Activated T-cell treated with anti-CD3 and anti-CD28 coated beads for 1 hour (primary cell): ENCODE results near the gene OPCML.

Source experiments
- DNase-seq: peaks from one replicate; pipeline ENCODE4 v3.0.0-alpha.2; 2020; ENCODE audit warnings: low read depth

The OPCML gene

DNA sequence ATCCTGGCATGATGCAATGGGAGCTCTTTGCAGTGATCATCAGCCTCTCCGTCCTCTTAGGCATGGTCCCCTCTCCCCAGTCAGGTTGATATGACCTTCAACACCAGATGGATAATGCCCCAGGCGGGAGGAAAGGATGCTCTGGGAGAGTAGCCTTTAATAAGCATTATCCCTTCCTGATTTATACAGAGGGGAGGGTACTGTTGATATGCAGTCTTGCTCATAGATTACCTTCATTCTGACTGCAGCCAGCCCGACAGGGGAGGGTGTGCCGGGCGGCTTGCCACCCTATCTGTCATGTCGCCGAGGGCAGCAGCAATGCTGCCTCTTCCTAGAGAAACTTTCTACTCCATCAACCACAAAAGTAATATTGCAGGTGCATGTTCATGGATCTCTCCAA, 497.4 kb downstream of the OPCML start:
- no peak for DNase-seq

DNA sequence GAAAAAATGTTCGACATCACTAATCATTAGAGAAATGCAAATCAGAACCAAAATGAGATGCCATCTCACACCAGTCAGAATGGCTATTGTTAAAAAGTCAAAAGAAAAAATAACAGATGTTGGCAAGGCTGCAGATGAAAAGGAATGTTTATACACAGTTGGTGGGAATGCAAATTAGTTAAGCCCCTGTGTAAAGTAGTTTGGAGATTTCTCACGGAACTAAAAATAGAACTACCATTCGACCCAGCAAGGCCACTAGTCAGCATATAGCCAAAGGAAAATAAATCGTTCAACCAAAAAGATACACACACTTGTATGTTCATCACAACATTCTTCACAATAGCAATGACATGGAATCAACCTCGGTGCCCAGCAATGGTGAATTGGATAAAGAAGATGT, 503.2 kb downstream of the OPCML start:
- no peak for DNase-seq

DNA sequence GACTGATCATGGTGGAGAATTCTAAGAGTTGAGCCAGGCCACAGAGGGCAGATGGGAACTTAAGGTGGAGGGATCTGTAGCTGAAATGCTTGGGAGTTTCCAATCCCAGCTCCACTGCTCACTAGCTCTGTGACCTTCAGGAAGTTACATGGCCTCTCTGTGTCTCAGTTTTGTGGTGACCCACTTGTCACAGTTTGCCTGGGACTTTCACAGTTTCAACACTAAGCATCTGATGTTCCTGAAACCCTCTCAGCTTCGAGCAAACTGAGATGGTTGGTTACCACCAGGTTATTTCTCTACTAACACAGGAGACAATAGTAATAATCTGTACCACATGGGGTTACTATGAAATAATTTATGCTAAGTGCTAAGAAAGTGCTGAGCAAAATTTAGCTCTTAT, 505.3 kb downstream of the OPCML start:
- no peak for DNase-seq

DNA sequence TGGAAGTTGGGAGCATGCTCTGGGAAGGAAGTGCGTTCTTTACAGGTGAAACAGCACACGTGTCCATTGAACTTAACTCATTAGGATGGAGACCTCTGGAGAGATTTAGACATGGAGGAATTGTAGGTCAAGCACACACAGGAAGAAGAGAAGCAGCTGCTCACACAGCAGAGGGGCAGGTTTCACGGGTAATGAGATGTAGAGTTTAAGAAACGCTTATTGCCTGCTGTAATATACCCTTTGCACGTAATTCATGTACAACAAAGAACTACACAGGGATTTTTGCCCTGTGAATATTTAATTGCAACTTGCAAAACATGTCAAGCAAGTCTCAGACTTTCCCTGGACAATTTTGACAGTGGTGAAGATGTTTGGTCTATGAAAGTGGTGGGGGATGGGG, 508.0 kb downstream of the OPCML start:
- no peak for DNase-seq

DNA sequence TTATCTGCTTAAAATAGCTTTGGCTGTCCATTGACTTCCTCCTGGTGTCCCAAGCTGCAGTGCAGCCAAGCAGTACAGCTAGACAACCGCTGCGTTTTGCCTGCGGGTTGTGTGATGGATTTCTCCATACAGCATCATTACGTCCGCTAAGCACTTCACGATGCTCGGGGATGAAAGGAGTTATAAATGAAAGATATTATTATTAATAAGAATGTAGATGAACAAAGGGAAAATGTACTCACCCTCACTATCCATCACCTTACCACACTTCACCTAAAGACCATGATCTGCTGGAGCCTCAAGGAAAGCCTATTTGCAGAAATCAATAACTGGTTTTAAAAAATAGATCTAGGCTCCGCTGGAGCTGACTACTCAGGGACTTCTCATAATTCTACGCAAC, 509.1 kb downstream of the OPCML start:
- no peak for DNase-seq

DNA sequence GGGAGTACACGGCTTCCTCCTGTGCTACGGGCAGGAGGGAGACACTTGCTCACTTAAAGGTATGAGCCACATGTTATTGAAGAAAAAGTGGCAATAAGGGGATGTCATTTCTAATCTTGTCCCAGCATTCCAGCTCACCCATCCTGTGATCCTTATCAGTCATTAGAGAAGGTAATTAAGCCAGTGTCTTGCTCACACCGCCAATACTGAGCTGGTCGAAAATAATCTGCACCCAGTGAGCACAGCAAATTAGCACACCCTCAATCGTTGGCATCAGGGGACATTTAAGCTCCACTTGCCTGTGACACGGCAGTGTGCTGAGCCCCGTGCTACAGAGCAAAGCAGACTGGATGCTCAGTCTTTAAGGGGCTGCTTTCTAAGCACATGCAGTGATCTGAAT, 510.7 kb downstream of the OPCML start:
- DNase-seq = no peak

DNA sequence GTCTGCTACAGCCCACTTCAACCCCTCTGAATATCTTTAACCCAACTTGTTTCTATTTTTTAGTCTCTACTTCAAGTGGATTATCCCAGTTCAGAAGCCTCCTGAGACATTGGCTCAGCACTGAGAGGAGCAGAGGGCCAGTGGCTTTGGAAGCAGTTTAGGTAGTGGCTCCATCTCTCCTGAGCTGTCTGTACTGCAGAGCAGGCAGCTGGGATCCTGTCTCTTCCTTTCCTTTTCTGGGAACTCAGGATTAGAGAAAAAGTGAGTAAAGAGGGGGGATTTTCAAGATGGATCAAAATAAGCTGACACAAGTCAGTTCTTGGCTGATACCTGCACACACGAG, 512.0 kb downstream of the OPCML start:
- no peak for DNase-seq

DNA sequence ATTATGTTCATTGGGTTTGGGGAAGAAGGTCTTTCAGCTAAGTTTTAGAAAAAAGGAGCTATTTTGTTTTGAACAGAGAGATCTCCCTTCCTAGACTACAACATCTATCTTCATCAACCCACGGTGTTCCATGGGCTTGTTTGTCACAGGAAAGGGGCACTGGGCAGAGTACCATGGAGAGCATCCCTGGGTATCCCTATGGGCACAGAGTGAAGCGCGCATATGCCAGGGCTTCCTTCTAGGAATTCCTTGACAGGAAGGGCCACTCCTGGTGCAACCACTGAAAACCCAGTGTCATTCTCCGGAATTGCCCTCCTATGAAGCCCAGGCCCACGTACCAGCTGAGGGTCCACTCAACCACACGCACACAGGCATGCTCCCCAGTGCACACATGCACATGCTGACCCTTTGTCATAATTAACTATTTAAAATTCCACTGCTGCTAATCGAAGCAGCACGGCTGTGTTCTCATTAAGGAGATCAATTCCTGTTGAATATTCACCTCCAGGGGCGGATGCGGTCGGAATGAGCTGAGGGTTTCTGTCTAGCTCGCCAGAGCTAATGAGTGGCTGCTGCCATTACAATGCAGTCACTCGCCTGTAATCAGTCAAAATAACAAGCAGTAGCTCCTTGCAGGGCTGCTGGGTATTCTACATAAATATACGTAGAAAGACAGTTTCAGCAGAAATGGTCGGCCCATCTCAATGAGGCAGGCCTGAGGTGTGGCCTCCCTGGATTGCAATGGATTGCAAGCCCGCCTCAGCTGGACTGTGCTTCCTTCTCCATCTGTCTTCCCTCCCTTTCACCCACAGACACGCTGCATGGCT, 512.5 kb downstream of the OPCML start:
- DNase-seq = no peak

DNA sequence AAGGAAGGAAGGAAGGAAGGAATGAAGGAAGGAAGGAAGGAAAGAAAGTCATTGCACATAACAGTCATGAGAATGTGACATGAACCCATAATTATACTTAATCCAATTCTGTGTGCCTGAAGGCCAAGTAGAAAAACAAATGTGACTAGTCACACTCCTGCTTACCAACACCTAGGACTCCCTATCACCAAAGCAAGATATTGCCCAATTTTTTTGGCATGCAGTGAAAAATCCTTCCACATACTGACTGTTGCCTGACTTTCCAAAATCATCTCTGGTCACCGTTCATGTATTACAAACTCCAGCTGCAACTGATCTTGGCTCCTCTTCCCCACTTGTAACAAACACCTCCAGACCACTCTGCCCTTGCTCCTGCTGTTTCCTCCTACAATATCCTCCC, 516.8 kb downstream of the OPCML start:
- no peak for DNase-seq

DNA sequence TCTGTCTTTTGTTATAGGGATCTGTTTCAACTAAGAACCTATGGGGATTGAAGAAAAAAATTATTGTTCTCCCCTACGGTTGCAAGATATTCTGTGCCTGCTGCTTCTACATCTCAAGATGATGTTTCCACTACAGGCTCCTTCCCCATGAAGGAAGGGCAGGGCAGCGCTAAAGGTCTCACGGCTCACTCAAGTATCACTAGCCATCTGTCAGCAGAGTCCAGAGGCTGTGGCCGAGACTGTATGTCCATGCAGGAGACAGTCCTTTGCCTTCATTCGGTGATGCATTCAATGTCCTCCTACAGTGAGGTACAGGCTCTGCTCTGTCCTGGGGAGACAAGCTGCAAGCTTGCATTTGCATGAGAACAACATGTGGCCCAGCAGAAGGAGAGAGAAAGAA, 518.0 kb downstream of the OPCML start:
- DNase-seq = no peak

DNA sequence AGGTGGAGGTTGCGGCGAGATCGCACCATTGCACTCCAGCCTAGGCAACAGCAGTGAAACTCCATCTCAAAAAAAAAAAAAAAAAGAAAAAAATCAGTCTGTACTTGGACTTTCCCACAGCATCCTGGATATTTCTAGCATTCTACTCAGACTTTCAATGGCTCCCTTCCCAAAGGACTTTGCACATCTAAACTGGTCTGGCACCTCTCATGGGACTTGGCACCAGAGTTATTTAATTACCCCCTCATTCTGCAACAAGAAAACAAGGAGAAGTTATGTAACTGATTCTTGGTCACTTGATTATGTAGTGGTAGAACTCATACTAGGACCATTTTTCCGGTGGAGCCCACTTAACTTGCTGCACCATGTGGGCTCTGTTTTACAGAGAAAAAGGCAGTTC, 519.5 kb downstream of the OPCML start:
- no peak for DNase-seq

DNA sequence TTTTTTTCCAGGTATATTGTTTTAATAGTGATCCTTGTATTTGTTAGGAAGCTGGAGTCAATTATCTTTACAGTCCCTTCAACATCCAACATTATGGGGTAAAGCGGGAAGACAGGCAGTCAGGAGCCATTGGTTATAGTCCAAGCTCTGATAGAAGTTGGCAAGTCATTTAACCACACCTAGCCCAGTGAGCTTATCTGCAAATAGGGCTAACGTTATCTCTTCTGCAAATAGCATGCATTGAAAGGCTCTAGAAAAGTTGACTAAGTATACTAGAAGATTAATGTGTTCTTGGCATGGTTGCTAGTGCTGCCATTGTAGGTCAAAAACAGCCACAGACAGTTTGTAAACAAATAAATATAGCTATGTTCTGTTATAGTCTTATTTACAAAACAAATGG, 520.7 kb downstream of the OPCML start:
- no peak for DNase-seq

DNA sequence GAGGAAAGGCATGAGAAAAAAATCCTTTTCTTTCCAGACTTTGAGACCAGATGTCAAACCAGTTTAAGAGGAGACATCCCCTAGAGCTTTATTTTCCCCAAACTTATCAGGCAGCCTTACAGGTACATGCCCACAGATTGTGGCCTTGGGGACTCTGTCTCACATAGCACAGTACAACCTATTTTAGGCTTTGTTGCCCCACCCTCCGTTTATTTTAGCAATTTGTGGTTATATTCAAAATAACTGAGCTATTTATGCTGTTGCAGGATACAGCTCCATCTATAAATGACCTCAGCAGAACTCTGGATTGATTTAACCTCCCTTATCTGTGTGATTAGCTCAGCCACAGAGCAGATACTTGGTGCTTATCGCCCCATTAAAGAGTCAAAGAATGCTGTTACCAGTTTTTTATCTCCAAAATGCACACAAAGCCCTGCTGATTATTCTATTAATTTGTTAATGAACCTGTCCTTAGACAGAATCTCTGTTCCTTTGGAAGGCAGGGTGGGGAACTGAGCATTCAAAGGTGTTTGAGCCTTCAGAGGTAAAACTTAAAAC, 525.2 kb downstream of the OPCML start:
- DNase-seq = no peak

DNA sequence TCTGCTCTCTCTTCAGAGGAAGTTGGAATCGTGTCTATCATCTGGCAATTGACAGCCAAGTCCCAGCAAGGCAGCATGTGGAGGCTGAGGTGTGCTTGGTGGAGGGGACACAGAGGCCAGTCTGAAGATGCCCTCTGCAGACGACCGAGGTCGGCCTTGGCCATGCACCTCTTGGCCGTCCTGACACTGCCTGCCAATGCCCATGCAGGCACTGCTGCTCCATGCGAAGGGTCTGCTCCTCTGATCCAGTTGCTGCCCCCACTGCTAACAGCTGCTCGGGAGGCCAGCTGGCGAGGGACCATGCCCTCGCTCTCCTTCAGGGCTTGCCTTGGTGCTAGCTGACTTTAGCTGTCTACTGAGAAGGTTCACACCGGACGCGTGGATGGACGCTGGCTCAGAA, 527.9 kb downstream of the OPCML start:
- DNase-seq = no peak

DNA sequence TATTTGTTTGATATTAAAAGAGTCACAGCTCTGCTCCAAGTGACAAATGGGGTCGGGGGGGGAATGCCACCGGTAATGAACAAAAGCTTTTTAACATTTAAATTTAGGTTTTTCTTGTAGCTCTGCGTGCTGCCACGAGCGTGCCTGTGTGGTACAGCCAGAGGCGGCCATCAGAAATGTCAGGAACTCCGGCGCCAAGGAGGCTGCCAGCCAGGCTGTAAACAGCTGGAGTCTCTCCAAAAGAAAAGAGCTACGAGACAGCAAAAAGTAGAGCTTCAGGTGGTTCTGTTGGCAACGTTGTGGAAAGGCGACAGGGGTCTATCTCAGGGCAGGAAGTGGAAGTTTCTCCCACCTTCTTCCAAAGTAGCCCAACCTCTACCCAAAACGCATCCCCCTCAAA, 532.8 kb downstream of the OPCML start:
- no peak for DNase-seq

DNA sequence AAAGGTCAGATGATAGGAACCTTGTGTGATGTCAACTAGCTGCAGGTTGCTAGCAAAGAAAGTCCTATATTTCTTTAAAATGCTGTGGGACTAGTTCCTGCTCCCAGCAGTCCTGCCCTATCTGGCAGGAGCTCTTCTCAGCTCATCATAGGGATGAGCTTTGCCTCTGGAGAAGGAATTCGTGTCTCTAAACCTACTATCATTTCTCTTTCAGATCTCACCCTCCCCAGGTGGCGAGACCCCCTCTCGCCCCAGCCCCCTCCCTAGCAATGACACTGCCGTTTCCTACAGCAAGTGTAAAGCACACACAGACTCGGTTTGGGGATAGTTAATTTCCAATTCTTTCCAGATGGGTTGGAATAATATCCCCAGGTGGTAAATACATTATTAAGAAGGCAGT, 533.3 kb downstream of the OPCML start:
- DNase-seq = no peak

DNA sequence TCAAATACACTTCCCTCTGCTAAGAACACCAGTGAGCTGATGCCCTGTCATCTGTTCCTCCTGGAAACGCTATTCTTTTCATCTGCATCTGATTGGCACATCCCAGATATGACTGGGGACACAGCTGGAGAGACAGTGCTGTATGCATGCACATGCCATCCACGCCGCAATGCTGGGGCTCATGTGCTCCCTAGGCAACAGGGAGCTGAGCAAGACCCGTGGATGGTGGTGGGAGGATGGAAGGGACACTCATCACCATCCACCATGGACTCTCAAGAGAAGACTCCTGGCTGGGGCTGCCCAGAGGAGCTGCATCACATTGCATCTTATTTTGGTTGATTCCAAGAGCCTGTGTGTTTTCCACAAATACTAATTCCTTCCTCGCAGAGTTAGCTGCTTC, 534.9 kb downstream of the OPCML start:
- no peak for DNase-seq

DNA sequence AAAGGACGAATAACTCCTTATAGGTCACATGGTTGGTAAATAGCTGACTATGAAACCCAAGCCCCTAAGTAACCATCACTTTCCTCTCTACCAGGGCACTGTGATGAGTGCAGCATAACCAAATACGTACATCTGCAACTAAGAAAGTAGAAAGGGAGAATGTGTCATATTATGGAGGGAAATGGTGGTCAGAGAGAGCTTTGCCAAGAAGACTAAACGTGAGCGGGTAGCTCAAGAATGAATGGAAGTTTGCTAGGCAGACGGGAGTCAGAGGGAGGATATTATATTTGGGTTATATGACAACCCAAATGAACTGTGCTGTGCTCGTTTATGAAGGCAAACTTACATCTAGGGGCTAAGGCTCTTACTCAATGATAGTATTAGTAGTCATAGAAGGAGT, 537.3 kb downstream of the OPCML start:
- no peak for DNase-seq

DNA sequence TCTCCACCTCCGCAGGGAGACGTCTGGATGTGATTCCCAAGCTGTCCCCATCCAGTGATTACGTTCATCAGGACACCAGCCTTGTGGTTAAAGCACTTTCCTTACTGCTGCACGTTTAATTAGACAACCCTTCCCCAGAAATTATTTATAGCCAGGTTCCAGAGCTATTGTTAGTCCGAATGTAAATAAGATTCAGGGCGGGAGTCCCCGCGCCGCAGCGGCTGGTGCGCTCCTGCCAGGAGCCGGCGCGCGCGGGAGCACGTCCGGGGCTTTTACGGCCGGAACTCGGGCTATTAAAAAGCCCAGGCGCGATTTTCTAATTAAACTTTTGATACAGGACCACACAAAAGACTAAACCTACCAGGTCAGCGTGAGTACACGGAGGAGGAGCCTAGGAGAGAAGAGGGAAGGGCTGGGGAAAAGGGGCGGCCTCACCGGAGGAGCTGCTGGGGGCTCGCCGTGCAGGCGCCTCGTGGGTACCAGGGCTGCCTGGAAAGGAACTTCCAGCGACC, 538.3 kb downstream of the OPCML start:
- DNase-seq = no peak

DNA sequence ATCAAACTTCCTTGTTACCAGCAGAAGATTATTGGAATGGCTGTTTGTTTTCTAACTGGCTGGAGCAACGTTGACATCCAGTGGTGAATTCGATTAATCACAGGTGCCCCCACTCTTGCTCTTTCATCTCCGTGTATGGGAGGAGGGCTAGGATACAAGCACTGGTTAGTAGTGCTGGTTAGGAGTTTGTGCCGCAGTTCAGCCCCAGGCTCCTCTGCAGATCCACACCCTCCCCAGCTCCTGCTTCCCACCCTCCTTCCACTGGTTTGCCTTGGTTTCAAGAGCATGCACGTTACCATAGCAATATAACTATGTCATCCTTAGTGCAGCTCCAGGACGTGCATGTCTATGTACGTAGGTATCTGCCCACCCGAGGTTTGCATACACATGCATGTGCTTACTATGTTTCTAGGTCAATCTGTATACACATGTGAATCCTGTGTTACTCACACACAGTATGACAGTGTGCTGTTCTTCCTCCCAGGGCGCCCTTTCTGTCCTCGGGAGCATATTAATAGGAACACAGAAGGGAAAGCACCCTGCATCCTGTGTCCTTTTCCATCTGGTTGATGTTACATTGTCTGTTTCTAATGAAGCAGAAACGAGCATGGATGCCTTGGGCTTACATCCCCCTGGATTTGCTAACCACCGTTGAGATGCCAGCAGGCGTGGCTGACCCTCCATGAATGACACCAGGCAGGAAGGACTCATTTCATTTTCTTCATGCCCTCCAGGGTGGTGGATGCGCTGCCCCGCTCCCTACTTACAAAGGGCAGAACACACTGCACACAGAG, 539.3 kb downstream of the OPCML start:
- DNase-seq = no peak

DNA sequence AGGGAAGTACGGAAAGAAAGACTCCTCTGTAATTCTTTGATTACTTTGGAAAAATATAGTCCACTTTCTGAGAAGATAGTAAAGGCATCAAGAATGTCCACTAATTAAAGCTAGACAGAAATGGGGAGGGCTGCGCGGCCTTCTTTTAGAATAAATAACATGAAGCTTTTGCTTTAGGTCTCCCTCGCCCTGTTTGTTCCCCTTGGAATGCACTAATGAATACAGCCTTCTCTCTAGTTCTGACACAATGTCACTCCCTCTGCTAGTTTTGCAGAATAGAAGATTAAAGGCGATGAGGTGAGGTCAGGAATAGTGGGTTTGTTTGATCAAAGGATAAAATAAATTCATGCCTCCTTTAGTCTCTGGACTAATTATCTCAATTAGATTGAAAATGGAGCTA, 543.9 kb downstream of the OPCML start:
- DNase-seq = no peak

DNA sequence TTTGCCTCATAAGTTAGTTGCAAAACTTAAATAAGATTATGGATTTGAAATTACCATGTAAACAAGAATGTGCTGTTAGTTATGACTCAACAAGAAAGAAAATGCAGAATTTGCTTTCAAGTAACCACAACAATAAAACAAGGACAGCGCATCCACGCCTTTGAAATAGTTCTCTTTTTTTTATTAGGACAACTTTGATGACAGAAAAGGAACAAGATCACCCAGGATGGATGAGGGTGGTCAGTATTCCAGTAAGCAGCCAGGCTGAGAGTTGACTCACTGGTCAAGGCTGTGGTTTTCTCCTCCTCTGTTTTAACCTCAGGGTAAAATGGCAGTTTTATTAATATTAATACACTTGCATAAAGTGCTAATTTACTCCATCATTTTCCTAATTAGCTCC, 544.4 kb downstream of the OPCML start:
- no peak for DNase-seq

DNA sequence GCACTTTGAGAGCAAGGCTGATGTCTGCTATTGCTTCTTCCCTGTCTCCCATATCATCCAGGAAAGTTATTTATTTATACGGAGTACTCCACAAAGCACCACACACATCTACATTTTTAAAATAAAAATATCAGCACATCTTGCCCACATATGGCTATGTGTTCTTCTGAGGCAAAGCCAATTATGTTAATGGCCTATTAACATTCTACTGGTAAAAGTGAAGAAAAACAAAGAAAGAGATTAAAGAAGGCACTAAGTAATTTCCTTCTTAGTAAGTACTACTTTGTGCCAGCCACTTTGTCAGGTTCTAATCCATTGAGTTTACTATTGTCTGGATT, 548.7 kb downstream of the OPCML start:
- DNase-seq = no peak
